ENCODE data around the gene CDH15. TPM values are rescaled to one million over a fixed set of nuclear protein-coding genes. Genes with fewer than 3 reads are reported as not detected.
A peak's percentile ranks its signal among the peaks of the same experiment; 100 is the strongest.

Gene CDH15
- total RNA-seq, 2 experiments from 2014 or later = not detected

- Mint-ChIP-seq H3K4me3 (no peak overlapping the region), H3K4me1 (no peaks in the 10 kb centered on the region), H3K27me3 (peaks cover 9% of the 10 kb centered on the region), H3K9me3 (ENCODE audit: low read depth) (no peaks in the 10 kb centered on the region), H3K36me3 (no peaks in the 10 kb centered on the region), H3K27ac (no peak overlapping the region)
- DNase-seq (no peak), ATAC-seq (no peak)
- CTCF ChIA-PET = no interaction called here
These were observed 24.1 kb downstream of the CDH15 start for GRCh38 chr16:89195521-89196171.

GRCh38 chr16:89197033-89197632 lies 25.6 kb downstream of the CDH15 start:
- CTCF ChIA-PET = no interaction called here
- H3K9me3 Mint-ChIP-seq (ENCODE audit: low read depth) = no peaks in the 10 kb centered on the region
- H3K27me3 Mint-ChIP-seq = peaks cover 12% of the 10 kb centered on the region
- no peaks in the 10 kb centered on the region for H3K36me3 Mint-ChIP-seq
- H3K4me1 Mint-ChIP-seq = no peaks in the 10 kb centered on the region
- ATAC-seq (no peak), DNase-seq (no peak)
- no peak overlapping the region for H3K4me3 Mint-ChIP-seq
- no peak overlapping the region for H3K27ac Mint-ChIP-seq

- no peak for ATAC-seq
- Mint-ChIP-seq H3K27me3 (peaks cover 19% of the 10 kb centered on the region), H3K27ac (no peak overlapping the region), H3K9me3 (ENCODE audit: low read depth) (peaks cover 2% of the 10 kb centered on the region), H3K36me3 (peaks cover 3% of the 10 kb centered on the region), H3K4me3 (no peak overlapping the region), H3K4me1 (peaks cover 3% of the 10 kb centered on the region)
- CTCF ChIA-PET = no interaction called here
- no peak for DNase-seq
These were observed 26.3 kb downstream of the CDH15 start for GRCh38 chr16:89197633-89198416.

- CTCF ChIA-PET = no interaction called here
- Mint-ChIP-seq H3K27me3 (peaks cover 27% of the 10 kb centered on the region), H3K27ac (no peak overlapping the region), H3K9me3 (ENCODE audit: low read depth) (peaks cover 4% of the 10 kb centered on the region), H3K36me3 (peaks cover 7% of the 10 kb centered on the region), H3K4me3 (no peak overlapping the region), H3K4me1 (peaks cover 5% of the 10 kb centered on the region)
- ATAC-seq = no peak
- no peak for DNase-seq
These were observed 27.1 kb downstream of the CDH15 start for GRCh38 chr16:89198417-89199240.

- H3K27me3 Mint-ChIP-seq = peaks cover 34% of the 10 kb centered on the region
- ATAC-seq (no peak), DNase-seq (no peak)
- H3K4me1 Mint-ChIP-seq = peaks cover 5% of the 10 kb centered on the region
- H3K9me3 Mint-ChIP-seq (ENCODE audit: low read depth) = peaks cover 4% of the 10 kb centered on the region
- H3K27ac Mint-ChIP-seq = no peak overlapping the region
- peaks cover 7% of the 10 kb centered on the region for H3K36me3 Mint-ChIP-seq
- CTCF ChIA-PET = no interaction called here
- no peak overlapping the region for H3K4me3 Mint-ChIP-seq
These were observed 27.9 kb downstream of the CDH15 start for GRCh38 chr16:89199241-89200123.

- no peak for ATAC-seq
These were observed 28.7 kb downstream of the CDH15 start, which contains the start of gene SLC22A31 for GRCh38 chr16:89200124-89200849. Gene SLC22A31 (minus strand): TSS chr16:89200537. CDS start chr16:89200501, 36 bp downstream.

GRCh38 chr16:89200850-89201411 lies 29.4 kb downstream of the CDH15 start:
- Mint-ChIP-seq H3K27ac (no peak overlapping the region), H3K27me3 (peaks cover 34% of the 10 kb centered on the region), H3K36me3 (peaks cover 7% of the 10 kb centered on the region), H3K9me3 (ENCODE audit: low read depth) (peaks cover 4% of the 10 kb centered on the region), H3K4me1 (peaks cover 5% of the 10 kb centered on the region), H3K4me3 (no peak overlapping the region)
- ATAC-seq (no peak), DNase-seq (no peak)
- CTCF ChIA-PET = no interaction called here

More at GRCh38 chr16:89200124-89200849, 28.7 kb downstream of the CDH15 start, which contains the start of gene SLC22A31:
- CTCF ChIA-PET = no interaction called here
- H3K27ac Mint-ChIP-seq = no peak within 1 kb of the TSS
- peaks cover 7% of the 10 kb centered on the region for H3K36me3 Mint-ChIP-seq
- peaks cover 5% of the 10 kb centered on the region for H3K4me1 Mint-ChIP-seq
- no peak within 1 kb of the TSS for H3K4me3 Mint-ChIP-seq
- peaks cover 34% of the 10 kb centered on the region for H3K27me3 Mint-ChIP-seq
- peaks cover 4% of the 10 kb centered on the region for H3K9me3 Mint-ChIP-seq (ENCODE audit: low read depth)
- DNase-seq = no peak

GRCh38 chr16:89201439-89202377 lies 30.2 kb downstream of the CDH15 start:
- peaks cover 4% of the 10 kb centered on the region for H3K9me3 Mint-ChIP-seq (ENCODE audit: low read depth)
- CTCF ChIA-PET = no interaction called here
- peaks cover 5% of the 10 kb centered on the region for H3K4me1 Mint-ChIP-seq
- DNase-seq = peak; percentile 76
- peaks cover 34% of the 10 kb centered on the region for H3K27me3 Mint-ChIP-seq
- peaks cover 7% of the 10 kb centered on the region for H3K36me3 Mint-ChIP-seq
- H3K4me3 Mint-ChIP-seq = no peak overlapping the region
- ATAC-seq = peak; percentile 77
- peak overlapping the region; percentile 32 for H3K27ac Mint-ChIP-seq

- DNase-seq = no peak
- CTCF ChIA-PET = no interaction called here
These were observed 31.1 kb downstream of the CDH15 start for GRCh38 chr16:89202422-89203215.

GRCh38 chr16:89207993-89208392 lies 36.4 kb downstream of the CDH15 start:
- H3K27ac Mint-ChIP-seq = no peak overlapping the region
- H3K36me3 Mint-ChIP-seq = peaks cover 2% of the 10 kb centered on the region
- DNase-seq = no peak
- no peaks in the 10 kb centered on the region for H3K4me1 Mint-ChIP-seq
- no peak for ATAC-seq
- peaks cover under 1% of the 10 kb centered on the region for H3K9me3 Mint-ChIP-seq (ENCODE audit: low read depth)
- H3K27me3 Mint-ChIP-seq = peaks cover 16% of the 10 kb centered on the region
- CTCF ChIA-PET = interaction anchor here (1.2 kb wide), 1 partner anchor 10 kb away, joined by 3 read pairs; the partner anchor contains the start of gene ZNF778
- no peak overlapping the region for H3K4me3 Mint-ChIP-seq

More at GRCh38 chr16:89202422-89203215, 31.1 kb downstream of the CDH15 start:
- peak overlapping the region; percentile 32 for H3K27ac Mint-ChIP-seq
- H3K4me3 Mint-ChIP-seq = no peak overlapping the region
- peaks cover 7% of the 10 kb centered on the region for H3K36me3 Mint-ChIP-seq
- H3K27me3 Mint-ChIP-seq = peaks cover 34% of the 10 kb centered on the region
- H3K9me3 Mint-ChIP-seq (ENCODE audit: low read depth) = peaks cover 4% of the 10 kb centered on the region
- H3K4me1 Mint-ChIP-seq = peaks cover 5% of the 10 kb centered on the region
- ATAC-seq = no peak

Measured in activated CD8-positive, alpha-beta memory T cell treated with anti-CD3 and anti-CD28 coated beads, Interleukin-2, amount 10 ng/mL, durations not matched to agents 7 days and 5 days (primary cell).